ENCODE data around the gene CREB5. TPM values are rescaled to one million over a fixed set of nuclear protein-coding genes. Genes with fewer than 3 reads are reported as not detected.

CREB5 gene
- total and polyA plus RNA-seq, 7 donors = 0.80 to 42.1 (median 4.6) TPM

DNA sequence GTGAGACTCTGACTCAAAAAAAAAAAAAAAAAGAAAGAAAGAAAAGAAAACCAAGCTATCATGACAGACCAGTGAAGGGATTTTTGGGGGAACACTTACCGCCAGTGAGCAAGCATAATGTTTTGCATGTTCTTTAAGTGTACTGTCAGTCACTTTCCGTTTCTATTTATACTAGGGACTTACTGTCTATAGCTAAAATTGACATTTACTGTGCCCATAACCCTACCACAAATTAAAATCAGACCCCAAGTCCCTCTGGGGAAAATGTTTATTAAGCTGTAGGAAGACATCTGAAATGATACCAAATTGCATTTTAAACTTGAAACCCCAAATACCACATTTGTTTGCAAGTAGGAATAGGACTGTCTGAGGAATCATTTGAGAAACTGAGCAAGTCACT is 293.0 kb downstream of the CREB5 start:
- Histone ChIP-seq H3K4me3 (no peak overlapping the region), H3K36me3 (no peaks in the 10 kb centered on the region), H3K9me3 (no peaks in the 10 kb centered on the region), H3K27me3 (no peaks in the 10 kb centered on the region), H3K27ac (no peak overlapping the region), H3K4me1 (peaks cover 0 to 42% (median 24%) of the 10 kb centered on the region in 4 donors)
- DNase-seq = no peak
- whole genome bisulfite sequencing, 2 donors = 71 to 84% methylated on average over 2 of the region's 2 CpGs
- TF ChIP-seq CTCF (IDR thresholded peaks at IDR 0.05) = no peak
- intact Hi-C loops (cut with DNase I) = no loop called here

- Histone ChIP-seq H3K9me3 (no peaks in the 10 kb centered on the region), H3K36me3 (no peaks in the 10 kb centered on the region), H3K4me3 (no peak overlapping the region), H3K4me1 (peaks cover 0 to 29% (median 14%) of the 10 kb centered on the region in 4 donors), H3K27ac (no peak overlapping the region), H3K27me3 (no peaks in the 10 kb centered on the region)
- TF ChIP-seq POLR2A (IDR thresholded peaks at IDR 0.05) = no peak
- no peak for TF ChIP-seq CTCF (IDR thresholded peaks at IDR 0.05)
- no peak for TF ChIP-seq EP300 (IDR thresholded peaks at IDR 0.05)
- TF ChIP-seq POLR2AphosphoS5 (IDR thresholded peaks at IDR 0.05) = no peak
- WGBS, 2 donors = 49 to 85% methylated on average over 1 of the region's 1 CpG
- no peak for DNase-seq
- intact Hi-C loops (cut with DNase I) = no loop called here
Observed at GRCh38 chr7:28706584-28706983, 294.3 kb downstream of the CREB5 start.

DNA sequence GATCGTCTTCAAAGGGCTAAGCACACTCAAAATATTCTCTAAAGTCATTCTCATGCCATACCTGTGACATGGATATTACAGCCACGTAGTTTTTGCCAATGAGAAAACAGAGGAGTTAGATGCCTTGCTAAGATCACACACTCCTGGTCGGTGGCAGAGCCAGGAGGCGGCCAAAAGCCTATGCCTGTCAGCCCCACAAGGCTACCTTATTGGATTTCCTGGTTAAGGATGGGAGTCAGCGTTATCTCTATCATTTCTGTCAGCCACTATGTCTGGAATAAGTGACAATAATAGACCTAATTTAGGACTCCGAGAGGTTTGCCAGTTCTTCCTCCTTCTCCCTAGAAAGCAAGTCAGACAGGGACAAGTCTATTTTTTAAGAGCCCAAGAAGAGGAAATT is 295.0 kb downstream of the CREB5 start:
- Histone ChIP-seq H3K9me3 (no peaks in the 10 kb centered on the region), H3K4me3 (no peak overlapping the region), H3K36me3 (no peaks in the 10 kb centered on the region), H3K4me1 (peaks cover 0 to 28% (median 12%) of the 10 kb centered on the region in 4 donors), H3K27ac (peak overlapping the region in 1 of 4 donors; percentile 84), H3K27me3 (no peaks in the 10 kb centered on the region)
- intact Hi-C loops (cut with DNase I) = no loop called here
- DNase-seq = no peak
- TF ChIP-seq POLR2A (IDR thresholded peaks at IDR 0.05) = no peak
- no peak for TF ChIP-seq EP300 (IDR thresholded peaks at IDR 0.05)
- no peak for TF ChIP-seq CTCF (IDR thresholded peaks at IDR 0.05)
- no peak for TF ChIP-seq POLR2AphosphoS5 (IDR thresholded peaks at IDR 0.05)
- 78 to 89% methylated on average over 6 of the region's 6 CpGs for WGBS, 2 donors

DNA sequence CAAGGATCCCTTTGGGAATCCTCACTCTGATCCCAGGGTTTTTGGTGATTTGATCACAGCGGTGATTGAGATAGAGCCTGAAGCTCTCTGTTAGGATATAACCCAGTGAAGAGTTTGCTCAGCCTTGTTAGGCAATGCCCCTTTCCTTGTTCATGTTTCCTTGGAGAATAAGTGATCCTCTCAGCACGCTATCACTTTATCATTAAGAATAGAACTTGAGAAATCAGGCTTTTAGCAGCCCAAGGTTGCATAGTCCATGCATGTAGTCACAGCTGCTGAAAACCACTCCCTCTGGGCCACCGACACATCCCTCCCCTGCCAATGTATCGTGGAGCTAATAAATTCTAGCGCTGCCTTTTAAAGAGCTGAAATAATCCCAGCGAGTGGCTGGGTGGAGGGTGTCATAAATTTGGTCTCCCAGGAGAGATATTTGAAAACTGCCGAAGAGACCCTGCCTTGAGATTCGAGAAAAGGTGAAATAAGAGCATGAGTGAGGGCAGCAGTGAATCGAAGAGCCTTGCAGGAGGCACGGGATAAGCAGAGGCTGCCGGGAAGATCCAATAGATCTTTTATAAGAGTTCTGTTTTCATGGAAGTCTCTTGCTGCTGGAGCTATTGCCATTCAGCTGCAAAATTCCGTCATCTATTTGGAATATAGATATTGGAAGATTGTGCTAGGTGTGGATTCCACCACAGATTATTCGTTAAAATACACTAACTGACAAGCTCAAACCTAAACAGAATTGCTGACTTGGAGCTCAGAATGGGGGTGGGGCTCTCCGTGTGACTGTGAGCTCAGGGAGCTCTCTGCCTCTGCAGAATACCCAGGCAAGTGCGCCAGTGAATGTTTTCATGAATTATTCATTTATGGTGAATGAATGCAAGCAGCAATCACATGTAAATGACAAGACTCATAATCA is 296.0 kb downstream of the CREB5 start:
- TF ChIP-seq EP300 (IDR thresholded peaks at IDR 0.05) (no peak), POLR2A (IDR thresholded peaks at IDR 0.05) (no peak), POLR2AphosphoS5 (IDR thresholded peaks at IDR 0.05) (peak in 3 of 4 donors; percentile 15 to 47 (median 20)), CTCF (IDR thresholded peaks at IDR 0.05) (no peak)
- Histone ChIP-seq H3K4me3 (peak overlapping the region; percentile 13 to 43 (median 32)), H3K4me1 (peaks cover 0 to 23% (median 8%) of the 10 kb centered on the region in 4 donors), H3K27me3 (no peaks in the 10 kb centered on the region), H3K9me3 (no peaks in the 10 kb centered on the region), H3K27ac (peak overlapping the region; percentile 33 to 84 (median 62)), H3K36me3 (no peaks in the 10 kb centered on the region)
- WGBS, 2 donors = 16 to 52% methylated on average over 15 of the region's 15 CpGs
- DNase-seq = peak; percentile 73
- intact Hi-C loops (cut with DNase I) = no loop called here
